Stimulated activated CD8-positive, alpha-beta memory T cell treated with anti-CD3 and anti-CD28 coated beads, Interleukin-7, amount 100 ng/mL, for 4 hours (primary cell): ENCODE data around the gene NTF3.

Experiments
- DNase-seq, 2 donors: peaks; one replicate each; pipeline ENCODE4 v3.0.0-alpha.2; 2020; ENCODE audit warnings: low read depth in 2 of 2

The NTF3 gene

DNA sequence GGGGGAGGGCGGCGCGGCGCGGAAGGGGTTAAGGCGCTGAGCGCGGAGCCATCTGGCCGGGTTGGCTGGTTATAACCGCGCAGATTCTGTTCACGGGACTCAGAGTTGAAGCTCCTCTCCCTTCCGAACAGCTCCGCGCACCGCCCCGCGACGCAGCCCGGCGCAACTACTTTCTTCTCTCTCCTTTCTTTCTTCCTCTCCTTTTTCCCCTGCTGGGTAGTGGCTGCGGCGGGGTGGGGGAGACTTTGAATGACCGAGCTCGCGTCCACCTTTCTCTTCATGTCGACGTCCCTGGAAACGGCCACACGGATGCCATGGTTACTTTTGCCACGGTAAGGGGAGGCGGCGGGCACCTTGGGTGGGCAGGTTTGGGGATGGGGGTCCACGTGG lies at the start of gene NTF3:
Gene NTF3, plus strand, starts transcription at position 98 of the 390 bp plus-strand sequence. Its CDS starts 217 bp downstream, at position 315.
- no peak for DNase-seq

DNA sequence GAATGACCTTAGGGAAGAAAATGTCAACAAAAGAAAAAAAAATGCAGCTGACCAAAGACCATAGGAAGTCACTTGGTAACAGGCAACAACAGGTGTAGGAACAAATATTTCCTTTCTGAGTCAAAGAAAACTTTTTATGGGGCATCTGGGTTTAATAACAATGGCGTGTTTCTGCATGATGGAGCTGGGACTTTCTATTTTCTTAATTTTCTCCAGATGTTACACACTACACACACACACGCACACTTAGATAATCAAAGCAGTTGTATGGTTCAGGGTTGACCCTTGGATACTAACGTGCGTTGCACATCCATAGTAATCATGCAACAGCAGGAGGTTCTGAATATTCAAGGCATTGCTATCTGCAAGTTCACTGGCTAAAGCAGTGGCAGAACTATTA lies 47.9 kb upstream of the NTF3 start:
- DNase-seq: no peak

DNA sequence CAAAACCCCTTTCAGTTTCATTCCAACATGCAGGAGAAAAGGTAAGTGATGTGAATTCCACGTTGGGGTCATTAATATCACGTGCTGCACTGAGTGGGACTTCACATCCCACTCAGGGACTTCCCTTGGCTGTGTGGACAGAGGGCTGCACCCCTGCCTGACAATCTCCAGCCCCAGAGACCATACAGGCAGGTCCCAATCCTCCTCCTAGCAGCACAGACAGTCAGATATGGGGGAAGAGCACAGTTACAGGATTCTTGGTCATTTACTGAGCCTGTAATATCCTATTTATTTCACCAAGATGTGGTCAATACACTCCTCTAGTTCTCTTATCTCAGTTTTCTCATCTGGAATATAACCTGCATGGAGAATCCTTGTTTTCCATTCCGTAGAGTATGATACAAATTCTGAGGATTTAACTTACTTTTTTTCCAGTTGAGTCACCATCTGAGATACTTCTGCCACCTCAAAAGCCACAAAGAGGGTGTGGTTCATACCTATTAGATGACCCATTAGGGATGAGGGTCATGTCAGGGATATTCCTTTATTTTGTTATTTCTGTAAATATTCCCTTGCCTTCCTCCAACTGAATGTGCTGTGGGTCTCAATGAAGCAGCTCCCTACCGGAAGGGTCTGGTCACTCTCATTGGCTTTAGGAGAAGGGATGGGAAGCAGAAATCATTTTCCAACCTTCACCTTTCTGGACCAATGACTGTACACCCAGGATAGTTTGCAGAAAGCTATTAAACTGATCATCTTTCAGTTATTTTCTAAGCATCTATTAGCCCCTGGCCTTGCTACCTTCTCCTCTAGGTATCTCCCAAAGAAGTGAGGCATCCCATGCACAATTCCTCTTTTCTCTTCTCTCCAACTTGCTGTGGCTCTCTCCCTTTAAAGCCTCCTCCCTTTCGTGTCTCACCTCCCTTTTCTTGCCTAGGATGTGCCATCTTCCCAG lies 43.0 kb upstream of the NTF3 start:
- no peak for DNase-seq

DNA sequence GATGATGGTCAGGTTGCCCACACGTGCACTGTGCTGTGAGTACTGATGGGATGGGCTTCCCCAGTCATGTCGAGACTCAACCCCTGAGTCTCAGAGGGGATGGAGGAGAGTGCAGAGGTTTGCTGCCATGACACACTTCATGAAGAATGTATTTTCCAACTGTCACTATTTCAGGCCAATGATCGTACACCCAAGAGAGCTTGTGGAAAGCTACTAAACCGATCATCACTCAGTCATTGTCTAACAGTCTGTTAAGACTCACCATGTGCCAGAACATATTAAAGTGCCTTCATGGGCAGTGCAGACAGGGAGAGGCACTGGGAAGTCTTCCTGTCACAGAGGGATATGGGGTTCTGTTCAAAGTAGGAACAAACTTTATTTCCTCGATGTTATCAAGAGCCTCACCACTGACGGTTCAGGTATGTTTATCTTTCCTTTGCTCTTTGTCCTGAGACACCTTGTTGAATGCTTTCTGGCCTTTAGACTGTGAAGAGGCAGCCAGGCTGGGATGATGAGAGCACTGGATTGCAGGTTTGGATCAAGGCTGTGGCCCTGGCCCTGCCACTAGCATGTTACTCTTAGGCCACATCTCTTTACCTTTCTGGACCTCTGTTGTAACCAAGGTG lies 41.6 kb upstream of the NTF3 start:
- no peak for DNase-seq

DNA sequence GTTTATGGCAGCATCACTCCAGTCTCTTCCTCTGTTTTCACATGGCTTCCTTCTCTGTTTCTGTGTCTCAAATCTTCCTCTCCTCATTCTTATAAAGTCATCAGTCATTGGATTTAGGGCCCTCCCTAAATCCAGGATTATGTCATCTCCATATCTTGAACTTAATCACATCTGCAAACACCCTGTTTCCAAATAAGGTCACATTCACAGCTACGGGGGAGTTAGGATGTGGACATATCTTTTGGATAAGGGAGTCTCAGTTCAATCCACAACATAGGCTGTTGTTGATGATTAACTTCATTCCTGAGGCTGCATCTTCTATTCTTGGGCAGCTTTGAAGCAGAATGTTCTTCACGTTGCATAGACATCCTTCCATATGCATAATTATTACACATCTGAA lies 40.3 kb upstream of the NTF3 start:
- DNase-seq: no peak

DNA sequence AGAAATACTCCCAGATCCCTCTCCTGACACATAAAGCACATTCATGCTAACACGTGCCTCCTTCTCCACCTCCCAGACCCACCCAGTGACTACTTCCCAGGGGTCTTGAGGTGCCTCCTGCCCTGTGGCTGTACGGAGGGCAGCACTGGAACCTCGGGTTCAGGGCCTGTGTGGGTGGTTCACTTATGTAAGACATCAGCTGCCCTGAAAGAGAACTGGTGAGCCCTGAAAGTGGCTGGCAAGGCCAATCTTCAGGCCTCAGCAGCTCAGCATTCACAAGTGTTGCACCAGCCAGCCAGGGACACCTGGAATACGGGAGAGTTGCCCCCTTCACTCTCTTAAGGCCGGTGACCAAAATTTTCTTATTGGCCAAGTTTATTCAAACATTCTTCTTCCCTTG lies 38.9 kb upstream of the NTF3 start:
- DNase-seq: no peak

DNA sequence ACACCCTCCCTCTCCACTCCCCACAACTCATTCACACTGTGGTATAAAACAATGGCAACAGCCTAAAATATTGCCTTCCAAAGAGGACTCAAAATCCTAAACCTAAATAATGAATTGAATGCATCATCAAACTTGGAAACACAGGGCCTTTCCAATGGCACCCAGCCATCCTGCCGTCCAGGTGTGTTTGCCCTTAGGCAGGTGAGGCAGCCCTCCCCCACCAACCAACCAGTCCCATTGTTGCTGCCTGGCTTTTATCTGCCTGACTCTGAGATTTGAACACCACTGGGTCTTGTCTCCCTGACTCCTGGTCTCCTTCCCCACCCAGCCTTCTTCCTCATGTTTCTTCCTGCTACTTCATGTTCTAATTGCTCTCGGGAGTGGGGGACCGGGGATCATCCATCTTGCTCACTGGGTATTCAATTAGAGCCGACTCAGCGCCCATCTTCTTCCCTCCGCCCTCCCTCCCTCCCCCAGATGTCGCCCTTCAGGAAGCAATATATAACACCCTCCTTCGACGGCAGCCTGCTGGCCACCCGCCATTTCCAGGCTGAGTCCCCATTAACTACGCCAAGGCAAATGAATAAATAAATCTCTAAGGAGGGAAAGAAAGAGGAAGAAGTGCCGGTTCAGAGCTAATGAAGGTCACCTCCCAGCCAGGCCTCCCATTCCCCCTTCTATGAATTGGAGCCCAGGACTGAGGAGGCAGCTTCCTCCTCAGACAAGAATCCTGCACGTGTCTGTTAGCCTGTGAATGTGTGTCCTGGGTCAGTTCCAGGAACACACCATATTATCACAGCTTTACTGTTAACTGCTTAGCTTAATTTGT lies 36.3 kb upstream of the NTF3 start:
- DNase-seq: no peak

DNA sequence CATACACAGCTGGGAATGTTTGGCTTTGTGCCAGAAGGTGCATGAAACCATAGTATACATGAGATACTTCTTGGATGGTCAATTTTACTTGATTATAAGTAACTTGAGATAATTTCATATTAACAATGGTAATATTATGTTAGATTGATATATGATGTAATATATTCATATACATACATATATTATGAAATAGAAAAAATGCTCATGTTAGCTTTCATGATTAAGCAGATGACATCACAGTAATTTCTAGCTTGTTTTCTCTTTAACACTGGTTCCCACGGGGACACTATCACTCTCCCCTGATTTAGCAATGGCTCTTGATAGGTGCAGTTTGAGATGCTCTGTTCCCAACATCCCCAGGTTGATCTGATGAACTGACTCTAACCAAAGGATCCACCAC lies 35.4 kb upstream of the NTF3 start:
- DNase-seq: no peak

DNA sequence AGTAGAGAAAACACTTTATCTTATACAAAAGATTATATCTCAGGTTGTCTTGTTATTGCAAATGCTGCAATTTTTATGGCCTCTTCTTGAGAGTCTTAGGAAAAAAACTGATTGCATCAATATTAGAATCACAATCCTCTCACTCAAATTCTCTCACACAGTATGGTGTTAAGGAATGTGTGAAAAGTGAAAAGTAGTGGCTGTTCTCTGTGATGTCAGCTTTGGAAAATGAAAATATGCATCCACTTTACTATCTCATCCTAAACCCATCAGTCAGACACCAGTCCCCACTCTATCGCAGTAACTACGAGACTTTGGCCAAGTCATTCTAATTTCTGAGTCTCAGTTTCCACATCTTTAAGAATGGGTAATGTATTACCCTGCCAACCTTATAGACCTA lies 32.6 kb upstream of the NTF3 start:
- DNase-seq: no peak

DNA sequence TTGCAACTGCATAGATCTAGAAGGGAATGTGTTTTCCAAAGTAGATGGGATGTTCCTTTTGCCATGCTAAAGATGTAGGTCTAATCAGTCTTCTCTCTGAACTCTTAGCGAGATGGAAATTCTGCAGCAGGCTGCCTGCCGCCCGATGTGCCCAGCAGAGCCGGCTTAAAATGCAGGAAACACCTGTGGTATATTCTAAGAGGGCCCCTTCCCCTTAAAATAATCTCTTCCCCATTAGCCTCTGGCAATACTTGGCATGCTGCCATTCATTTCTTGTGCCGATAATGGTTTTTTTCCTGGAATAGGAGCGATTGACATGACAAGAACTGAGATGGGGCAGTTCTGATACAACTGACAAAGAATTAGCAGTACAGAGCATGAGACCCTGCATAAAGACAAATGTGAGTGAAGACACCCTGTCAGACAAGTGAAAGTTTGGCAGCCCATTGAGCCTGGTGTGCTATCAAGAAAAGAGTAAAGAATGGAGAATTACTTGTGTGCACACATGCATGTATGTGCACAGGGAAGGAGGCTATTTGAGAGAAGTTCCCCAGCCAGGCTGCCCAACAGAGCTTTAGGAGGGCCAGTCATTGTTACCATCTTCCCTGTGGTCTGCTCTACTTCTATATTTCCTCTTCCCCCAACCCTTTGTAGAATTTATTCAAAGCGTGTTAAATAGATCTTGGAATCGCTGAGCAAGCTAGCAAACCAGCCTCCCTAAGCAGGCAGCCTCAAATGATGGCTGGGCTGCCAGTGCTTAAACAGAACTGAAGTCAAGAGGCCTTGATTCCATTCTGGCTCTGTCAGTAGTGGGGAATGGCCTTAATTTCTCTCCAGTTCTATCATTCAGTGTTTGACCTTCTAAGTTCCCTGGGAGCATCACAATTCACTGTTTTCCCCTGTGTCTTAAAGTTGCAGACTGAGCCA lies 29.6 kb upstream of the NTF3 start:
- DNase-seq: no peak

DNA sequence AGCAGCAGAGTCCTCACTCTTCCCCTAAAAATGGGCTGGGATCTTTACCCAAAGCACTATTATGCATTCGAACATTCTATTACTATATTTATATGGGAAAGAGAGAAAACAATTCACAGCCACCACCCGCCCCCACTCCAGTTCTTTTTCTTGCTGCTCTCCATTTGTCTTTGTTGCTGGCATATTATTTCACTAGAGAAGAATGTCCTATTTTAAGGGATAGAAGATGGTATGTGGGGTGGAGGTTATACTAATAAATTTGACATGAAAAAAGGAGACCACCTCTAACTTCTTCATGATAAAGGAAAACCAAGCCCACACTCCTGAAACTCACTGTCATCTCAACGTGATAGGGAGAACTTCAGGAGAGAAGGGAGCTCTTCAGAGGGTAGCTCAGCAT lies 28.5 kb upstream of the NTF3 start:
- DNase-seq: no peak

DNA sequence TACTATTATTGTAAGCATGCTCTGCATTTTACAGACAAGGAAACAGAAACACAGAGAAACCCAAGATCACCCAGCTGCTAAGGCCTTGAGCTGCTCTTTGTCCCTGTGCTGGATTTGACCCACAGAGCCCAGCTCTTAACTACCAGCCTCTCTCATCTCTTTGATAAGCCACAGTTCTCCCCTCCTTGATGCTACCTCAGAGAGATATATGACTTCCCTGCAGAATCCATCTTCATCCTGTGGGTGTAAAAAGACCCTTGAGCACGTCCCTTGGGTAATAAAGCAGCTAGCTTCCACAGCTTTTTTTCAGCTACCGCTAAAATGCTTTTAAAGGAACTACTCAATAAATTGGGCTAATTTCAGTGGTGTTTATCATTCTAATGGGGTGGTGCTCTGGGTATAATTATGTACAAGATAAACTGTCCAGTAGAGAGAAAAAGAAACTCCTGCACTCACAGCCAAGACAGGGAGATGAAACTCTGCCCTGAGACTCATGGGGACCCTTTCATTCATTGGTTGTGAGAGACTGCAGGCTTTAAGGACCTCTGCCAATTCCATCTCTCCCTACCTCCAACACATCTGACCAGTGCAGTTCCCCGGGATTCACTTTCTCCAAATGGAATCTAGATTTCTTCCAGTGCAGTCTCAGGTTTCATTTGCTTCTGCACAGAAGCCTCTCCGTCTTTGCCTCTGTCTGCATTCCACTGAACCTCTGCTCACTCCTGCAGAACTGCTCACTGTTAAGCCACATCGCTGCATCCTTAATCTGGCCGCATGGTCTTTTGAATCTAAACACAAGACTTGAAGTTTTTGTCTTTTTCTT lies 24.7 kb upstream of the NTF3 start:
- no peak for DNase-seq

DNA sequence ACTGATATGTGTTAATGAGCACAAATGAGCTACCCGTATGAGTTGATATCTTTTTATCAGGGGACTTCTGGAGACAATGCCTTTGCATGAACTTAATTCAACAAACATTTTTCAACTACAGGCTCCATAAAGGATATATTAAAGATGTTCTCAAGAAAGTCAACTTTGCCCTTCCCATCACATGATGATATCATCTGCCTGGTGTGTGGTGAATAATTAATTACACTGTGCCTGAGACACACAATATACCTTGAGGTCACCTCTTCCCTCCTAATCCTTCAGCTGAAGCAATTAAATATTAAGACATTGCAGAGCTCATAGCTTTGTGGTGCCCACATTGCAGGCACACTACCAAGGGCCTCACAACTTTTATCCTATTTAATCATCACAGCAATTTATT lies 22.3 kb upstream of the NTF3 start:
- DNase-seq: no peak

DNA sequence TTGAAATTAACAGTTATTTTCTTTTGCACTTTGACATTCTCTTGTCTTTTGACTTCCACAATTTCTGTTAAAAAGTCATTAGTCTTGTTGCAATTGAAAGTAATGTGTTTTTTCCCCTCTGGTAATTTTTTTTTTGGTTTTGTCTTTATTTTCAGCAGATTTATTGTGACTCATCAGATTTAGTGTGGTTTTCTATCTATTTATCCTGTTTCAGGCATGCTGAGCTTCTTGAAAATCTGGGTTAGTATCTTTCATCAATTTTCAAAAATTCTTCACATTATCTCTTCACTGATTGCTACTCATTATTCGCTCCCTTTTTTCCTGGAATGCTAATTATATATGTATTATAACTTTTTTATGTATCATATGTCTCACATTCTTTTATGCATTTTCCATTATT lies 15.3 kb upstream of the NTF3 start:
- DNase-seq: no peak

DNA sequence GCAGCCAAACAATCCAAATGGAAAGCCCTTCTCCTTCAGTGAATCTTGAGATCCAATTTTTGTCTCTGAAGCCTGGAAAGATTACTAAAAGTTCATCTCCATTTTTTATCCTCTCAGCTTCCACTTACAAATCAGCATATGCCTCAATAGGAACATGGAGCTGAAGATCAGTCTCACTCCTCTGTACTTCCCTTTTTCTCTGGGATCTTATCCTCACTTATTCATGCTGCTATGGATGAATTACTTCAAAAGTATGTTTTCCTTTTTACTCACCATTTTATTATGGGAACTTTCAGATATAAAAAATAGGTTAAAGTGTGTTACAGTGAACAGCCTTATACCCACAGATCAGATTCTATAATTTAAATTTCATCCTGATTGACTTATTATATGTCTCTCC lies 14.4 kb upstream of the NTF3 start:
- no peak for DNase-seq

DNA sequence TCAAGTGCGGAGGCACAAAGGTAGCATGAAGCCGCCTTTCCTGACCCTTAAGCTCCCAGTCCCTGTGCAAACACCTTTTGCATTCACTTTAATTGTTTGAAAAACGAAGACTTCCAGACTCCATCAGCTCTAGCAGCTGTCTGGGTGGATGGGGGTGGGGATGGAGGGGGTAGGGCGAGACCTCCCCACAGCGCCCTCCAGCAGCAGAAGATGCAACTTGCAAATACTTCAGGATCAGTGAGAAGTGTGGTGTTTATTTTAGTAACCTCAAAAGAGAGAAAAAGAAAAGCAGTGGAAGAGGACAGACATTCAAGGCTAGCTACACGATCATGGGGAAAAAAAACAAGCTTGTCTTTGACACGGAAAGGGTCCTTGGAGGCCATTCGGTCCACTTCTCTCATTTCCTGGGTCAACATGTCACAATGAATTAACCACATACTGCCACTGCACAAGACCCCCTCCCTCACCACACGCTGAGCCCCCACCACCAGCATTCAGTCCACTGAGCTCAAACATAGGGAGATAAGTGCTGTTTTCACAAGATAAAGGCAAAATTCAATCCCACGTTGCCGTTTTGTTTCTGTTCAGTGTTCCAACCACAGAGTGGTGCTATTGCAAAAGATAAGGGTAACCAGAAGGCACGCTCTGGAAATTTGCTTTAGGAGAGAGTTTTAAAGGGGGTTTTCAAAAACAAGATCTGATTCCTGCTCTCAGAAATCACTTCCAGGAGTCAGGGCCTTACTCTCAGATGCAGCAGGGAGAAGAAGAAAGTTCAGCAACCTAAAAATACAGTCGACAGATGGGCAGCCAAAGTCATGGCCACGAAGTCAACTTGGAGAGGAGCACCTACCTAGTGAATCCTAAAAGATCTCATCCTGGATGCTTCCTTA lies 3.3 kb upstream of the NTF3 start:
- DNase-seq: no peak

DNA sequence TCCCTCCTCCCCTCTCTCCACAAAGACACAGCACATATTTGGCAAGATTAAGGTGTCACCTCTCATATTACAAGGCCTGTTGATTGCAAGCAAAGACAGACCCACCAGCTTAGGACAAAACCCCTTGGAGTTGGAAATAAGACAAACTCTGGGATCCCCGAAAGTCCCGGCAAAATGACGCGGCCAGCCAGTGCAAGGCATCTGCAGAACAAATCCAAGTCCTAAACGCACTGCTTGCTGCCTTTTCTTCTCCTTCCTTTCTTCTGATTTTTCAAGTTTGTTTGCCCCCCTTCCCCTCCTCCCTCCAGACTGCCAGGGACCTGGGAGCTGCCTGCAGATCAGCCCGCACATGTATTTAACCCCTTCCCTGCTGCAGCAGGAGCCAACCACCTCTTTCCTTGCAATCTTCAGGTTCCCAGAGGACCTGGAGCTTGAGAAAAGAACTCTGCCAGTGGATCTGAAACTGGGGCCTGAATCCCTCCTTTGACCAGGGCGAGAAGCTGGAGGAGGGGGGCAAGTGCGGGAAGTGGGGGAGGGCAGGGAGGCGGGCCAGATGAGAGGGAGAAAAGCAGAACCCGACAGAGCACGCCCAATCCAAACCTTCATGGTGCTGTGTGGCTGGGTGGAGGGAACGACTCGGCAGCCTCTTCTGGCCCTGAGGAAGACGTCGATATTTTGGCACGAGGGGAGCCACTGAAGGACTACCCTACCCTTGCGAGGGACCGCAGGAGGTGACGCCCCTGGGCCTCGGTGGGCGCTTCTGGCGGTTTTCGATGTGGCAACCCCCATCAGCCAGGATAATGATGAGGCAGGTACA lies 2.0 kb upstream of the NTF3 start:
- no peak for DNase-seq
